Astrocyte of the spinal cord (primary cell): ENCODE data around the gene IMPDH1.

Source experiments
- DNase-seq: peaks from one replicate; pipeline ENCODE4 v3.0.0; 2011; ENCODE audit warnings: low read depth, low spot score
- H3K4me3 ChIP-seq: 2 replicates; pipeline ENCODE4 v1.5.1; 2011; ENCODE audit warnings: low read depth, mild to moderate bottlenecking, low read length, moderate library complexity
- in situ Hi-C: cut with HindIII; loops from 2 replicates; pipeline ENCODE4 v1.10.0; 2017; ENCODE audit warnings: low sequenced_read_pairs
- TF ChIP-seq, protein P1 (sequence below): IDR thresholded peaks from 2 replicates; pipeline ENCODE4 v1.5.1; 2012; ENCODE audit warnings: low read depth, mild to moderate bottlenecking, low read length, inconsistent platforms

The IMPDH1 gene

DNA sequence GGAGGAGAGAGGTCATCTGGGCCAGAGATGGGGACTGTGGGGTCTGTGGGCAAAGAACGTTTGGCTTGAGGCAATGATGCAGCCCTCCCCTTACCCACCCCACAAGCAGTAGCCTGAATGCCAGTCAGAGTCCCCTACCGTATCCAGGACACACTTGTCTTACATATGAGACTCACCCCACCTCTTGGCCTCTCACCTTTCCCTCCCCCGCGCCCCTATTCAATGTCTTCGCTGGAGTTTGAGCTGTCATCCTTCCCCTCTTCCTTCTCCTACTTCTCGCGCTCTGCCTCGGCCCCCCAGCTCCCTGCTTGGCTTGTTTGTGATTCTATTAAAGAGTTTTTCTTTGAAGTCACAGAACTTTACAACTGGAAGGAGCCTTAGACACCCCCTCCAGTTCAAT lies 57.1 kb downstream of the IMPDH1 start:
- DNase-seq = no peak
- in situ Hi-C loops = no loop called here
- H3K4me3 ChIP-seq = no peak overlapping the region
- TF ChIP-seq, protein P1, sequence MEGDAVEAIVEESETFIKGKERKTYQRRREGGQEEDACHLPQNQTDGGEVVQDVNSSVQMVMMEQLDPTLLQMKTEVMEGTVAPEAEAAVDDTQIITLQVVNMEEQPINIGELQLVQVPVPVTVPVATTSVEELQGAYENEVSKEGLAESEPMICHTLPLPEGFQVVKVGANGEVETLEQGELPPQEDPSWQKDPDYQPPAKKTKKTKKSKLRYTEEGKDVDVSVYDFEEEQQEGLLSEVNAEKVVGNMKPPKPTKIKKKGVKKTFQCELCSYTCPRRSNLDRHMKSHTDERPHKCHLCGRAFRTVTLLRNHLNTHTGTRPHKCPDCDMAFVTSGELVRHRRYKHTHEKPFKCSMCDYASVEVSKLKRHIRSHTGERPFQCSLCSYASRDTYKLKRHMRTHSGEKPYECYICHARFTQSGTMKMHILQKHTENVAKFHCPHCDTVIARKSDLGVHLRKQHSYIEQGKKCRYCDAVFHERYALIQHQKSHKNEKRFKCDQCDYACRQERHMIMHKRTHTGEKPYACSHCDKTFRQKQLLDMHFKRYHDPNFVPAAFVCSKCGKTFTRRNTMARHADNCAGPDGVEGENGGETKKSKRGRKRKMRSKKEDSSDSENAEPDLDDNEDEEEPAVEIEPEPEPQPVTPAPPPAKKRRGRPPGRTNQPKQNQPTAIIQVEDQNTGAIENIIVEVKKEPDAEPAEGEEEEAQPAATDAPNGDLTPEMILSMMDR = no peak

DNA sequence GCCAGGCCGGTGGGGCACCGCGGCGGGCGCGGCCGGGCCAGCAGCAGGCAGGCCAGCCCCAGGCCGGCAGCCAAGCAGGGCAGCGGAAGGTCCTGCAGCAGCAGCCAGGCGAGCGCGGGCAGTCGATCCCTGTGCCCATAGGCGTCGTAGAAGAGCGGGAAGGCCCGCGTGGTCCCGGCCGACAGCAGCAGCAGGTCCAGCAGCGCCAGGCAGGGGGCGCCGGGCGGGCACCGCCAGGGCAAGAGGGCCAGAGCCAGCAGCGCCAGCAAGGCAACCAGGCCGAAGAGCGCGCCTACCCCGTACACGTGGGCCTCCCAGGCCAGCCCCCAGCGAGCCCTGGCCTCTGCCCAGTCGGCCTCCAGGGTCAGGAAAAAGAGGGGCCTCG lies 57.6 kb downstream of the IMPDH1 start:
- H3K4me3 ChIP-seq = no peak overlapping the region
- TF ChIP-seq, protein P1 = peak; percentile 52
- in situ Hi-C loops = no loop called here
- DNase-seq = peak; percentile 28

GRCh38 chr7:128351296-128352152 lies 58.3 kb downstream of the IMPDH1 start:
- no peak for DNase-seq
- in situ Hi-C loops = no loop called here
- TF ChIP-seq, protein P1 = no peak
- H3K4me3 ChIP-seq = no peak overlapping the region

DNA sequence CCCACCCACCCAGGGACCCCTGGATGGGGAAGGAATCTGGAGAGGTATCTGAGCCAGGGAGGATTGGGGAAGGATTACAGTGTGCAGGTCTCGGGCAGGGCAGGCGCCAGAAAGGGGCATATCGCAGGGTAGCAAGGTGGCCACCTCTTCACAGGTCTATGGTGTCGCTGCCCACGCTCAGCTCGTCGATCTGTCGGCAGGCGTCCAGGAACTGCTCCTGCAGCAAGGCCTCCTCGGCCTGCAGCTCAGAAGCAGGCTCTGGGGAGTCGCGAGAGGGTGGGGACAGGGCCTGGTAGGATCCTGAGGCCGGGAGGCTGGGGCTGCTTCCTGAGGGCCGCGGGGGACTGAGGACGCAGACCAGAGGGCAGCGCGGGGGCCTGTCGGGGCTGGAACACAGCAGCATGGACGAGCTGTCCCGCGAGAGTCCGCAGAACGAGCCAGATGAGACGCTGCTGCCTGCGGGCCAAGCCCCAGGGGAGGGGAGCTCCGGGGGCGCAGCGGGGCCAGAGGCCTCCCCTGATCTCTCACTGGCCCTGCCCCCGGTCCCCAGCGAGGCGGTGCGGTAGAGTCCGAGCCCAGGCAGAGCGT lies 59.0 kb downstream of the IMPDH1 start:
- no peak overlapping the region for H3K4me3 ChIP-seq
- in situ Hi-C loops = no loop called here
- DNase-seq = no peak
- TF ChIP-seq, protein P1 = no peak

DNA sequence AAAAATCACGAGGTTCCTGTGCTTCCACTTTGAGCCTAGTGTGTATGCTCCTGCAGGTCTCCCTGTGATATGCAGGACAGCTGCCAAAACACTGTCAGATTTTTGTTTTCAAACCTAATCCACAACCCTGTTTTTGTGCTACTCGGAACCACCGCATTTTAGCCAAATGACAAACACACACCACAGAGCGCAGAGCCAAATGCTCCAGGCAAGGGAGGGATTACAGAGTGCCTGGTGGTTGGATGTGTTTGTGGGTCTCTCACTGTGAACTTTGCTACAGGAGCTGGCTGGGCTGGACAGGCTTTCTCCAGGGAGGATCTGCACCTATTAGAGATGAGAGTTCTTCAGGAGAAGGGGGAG lies 60.3 kb downstream of the IMPDH1 start:
- in situ Hi-C loops = no loop called here
- no peak overlapping the region for H3K4me3 ChIP-seq
- TF ChIP-seq, protein P1 = no peak
- no peak for DNase-seq

- H3K4me3 ChIP-seq = no peak overlapping the region
- TF ChIP-seq, protein P1 = peak; percentile 66
- in situ Hi-C loops = no loop called here
- DNase-seq = peak; percentile 39
Observed at GRCh38 chr7:128347647-128348097, 62.1 kb downstream of the IMPDH1 start.
